Measurements from ENCODE around the gene RFX6.

Gene RFX6

DNA sequence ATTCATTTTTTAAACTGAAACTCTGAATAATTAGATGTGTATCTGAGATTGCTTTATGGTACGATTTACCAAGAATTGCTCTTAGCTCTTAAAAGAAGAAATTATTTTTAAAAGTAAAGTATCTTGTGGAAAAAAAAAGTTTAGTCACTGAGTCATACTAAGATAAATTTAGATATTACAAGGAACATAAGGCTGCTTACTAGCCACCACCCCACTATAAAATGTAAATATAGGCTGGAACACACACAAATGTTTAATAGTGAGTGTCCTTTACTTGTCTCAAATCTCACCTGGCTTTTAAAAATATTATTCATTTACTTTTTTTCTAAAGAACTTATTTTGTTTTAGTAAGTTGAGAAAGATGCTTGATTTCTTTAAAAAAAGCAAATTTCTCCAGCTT, 17.6 kb downstream of the RFX6 start:
- FAIRE-seq, result no peak

DNA sequence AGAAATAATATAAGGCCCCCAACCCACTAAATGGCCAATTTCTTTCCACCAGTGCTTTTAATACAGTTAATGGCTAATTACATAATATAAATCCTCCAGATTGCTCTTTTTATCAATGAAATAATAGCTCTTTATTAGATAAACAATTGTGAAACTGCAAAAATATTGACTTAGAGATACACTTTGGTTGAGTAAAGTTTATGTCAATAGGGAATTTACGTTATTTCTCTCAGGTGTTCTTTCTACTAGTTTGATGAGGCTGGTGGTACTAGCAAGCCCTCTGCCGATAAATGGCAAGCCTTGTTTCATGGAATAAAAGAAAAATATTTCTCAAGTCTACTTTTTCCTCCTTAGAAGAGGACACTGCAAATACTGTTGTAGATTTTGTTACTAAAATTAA, 18.9 kb downstream of the RFX6 start:
- FAIRE-seq, result no peak

DNA sequence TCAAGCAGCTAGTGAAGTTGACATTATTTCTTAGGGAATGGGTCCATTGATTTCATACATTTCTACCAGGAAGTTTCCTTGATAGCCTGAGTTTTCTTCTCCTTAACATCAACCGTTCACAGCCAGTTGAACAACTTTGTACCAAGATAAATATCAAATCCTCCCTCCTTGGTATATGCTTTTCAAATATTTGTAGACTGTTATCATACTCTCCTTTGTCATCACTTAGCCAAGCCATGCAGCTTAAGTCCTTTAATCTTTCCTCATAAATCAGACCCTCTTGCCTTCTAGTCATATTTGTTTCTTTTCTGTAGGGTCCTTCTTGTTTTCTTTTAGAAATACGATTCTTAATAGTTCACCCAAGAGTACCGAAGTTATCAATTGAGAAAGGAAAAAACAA, 25.6 kb downstream of the RFX6 start:
- FAIRE-seq, result no peak

DNA sequence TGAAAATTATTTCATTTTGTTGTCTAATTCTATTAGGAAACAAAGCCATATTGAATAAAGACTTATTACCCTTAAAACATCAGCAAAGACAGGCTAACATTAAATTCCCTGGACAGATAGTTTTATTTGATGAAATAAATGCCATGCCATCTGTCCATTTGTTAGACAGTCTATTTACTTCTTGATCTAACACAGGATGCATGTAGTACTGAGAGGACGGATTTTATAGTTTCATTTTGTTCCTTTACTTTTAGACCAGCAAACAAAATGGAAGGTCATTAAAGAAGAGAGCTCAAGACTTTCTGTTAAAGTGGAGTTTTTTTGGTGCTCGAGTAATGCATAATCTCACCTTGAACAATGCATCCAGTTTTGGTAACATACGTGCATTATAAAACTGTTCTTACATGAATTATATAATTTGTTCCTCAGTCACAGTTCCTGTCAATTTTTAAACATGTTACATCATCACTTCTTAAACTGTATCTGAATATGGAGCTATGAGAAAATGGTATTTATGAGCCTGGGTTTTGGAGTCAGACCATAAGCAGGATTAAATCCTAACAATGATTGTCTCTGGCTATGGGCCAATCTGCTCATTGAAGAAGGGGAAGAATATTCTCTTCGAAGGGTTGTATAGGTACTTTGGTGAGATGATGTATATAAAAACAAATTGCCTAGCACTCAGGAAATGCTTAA, 46.0 kb downstream of the RFX6 start:
- no peak for FAIRE-seq

DNA sequence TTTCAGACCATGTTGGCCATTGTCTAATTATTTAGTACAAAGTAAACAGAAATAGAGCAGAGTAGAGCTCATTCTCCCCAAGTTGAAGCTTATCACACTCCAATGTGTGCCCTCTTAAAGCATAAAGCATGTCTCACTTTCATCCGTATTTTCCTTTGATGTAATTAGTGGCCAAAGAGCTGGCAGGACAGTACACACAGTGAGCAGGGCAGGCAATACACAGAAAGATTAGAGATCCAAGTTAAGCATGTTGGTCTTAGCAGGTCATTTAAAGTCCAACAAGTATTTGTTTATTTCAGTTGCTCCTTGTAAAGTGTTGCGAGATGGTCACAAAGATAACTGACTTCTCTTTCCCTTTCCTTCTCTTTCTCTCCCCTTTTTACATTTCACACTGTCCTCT, 47.2 kb downstream of the RFX6 start:
- FAIRE-seq, result no peak

DNA sequence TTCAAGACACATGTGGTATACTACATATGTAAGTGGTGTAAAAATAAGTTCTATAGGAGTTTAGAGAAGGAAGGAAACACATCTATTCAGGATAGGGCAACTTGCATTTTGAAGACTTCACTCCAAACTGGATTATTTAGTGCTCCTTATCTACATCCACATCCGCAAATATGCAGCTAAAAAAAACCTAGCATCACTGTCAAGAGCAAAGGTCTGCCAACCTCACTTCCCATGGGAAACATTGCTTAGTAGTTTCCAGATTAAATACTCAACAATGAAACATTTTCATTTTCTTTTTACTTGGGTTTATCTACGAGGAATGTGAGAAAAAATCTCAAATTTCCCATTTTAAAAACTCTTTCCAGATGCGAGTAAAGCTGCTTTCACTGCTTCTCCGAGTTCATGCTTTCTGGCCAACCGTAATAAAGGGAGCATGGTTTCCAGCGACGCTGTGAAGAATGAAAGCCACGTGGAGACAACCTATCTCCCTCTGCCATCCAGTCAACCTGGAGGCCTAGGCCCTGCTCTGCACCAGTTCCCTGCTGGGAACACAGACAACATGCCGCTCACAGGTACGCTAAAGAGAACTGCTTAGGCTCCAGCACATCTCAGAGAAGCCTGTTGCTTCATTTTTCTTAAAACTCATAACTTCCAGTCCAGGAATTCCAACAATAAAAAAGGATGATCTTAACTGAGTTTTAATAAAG, 48.2 kb downstream of the RFX6 start:
- no peak for FAIRE-seq

DNA sequence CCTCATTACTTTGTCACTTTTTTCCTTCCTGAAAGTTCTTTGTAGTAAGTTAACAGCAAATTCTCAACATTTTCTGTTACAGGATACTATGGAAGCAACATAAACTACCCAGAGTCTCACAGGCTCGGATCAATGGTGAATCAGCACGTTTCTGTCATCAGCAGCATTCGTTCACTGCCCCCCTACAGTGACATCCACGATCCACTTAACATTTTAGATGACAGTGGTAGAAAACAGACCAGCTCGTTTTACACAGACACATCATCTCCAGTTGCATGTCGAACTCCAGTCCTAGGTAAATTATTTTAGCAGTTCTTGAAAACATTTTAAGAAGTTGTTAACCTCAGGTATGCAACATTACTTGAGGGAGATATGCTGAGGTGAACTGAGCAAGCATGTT, 51.6 kb downstream of the RFX6 start:
- no peak for FAIRE-seq

DNA sequence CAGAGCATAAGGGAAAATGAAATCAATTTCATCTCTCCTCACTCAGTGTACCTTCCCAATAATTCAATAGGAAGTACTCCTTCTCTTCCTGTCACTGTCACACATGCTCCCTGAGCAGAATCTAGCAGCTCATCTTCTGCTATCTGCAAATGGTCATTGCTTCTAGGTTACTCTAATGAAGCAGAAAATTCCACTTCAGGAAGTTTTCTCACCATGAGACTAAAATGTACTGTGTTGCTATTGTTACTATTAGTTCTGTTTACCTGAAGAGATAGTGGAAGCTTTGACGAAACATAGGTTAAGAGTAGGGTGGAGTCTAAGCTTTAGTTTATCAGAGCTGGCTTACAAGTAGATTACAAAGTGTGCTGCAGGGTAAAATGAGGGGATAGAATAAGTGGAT, 52.8 kb downstream of the RFX6 start:
- no peak for FAIRE-seq

DNA sequence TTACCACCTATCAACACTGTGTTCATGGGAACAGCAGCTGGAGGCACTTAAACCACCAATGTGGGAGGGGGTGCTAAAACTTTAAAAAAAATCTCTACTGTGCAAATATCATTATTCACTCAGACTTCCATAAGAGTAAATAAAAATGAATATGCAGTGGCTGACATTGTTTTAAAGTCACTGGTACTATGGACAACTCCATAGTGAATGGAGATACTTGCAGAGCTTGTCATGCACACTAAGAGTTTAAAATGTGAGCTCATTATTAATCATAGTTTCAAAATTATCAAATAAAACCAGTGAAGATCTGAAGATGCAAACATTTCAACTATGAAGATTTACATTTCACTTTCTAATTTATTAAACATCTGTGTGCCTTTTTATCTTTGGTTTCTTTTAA, 54.4 kb downstream of the RFX6 start:
- FAIRE-seq, result no peak

DNA sequence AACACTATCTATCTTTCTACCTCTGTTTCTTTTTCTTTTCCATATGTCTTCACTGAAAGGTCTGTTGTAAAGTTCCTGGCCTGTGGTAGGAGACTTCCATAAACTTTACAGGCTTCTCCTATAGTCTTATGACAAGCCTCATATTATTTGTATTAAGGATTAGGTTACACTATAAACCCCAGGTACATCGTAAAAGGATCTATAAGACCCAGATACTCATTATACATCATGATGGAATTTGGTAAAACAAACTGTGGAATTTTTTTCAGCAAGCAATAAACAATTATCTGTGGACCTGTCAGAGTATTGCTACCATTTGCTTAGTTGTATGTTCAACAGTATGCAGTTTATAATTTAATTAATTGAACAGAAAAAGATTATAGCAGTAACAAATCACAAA, 55.5 kb downstream of the RFX6 start:
- FAIRE-seq, result no peak

DNA sequence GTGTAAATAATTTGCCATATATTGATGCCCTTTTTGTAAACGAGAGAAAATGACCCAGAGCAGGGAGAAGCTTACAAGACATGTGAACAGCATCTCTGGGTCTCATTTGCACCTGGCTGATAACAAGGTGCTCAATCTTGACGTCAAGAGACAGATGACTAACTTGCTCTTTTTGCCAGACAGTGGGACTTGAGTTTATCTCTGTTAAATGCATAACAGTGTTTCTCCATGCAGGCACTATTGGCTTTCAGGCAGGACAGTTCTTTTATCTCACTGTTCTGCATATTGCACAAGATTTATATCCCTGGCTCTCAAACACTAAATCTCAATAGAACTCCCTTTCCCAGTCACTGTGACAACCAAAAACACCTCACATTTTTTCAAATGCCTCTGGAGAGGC, 56.4 kb downstream of the RFX6 start:
- no peak for FAIRE-seq

DNA sequence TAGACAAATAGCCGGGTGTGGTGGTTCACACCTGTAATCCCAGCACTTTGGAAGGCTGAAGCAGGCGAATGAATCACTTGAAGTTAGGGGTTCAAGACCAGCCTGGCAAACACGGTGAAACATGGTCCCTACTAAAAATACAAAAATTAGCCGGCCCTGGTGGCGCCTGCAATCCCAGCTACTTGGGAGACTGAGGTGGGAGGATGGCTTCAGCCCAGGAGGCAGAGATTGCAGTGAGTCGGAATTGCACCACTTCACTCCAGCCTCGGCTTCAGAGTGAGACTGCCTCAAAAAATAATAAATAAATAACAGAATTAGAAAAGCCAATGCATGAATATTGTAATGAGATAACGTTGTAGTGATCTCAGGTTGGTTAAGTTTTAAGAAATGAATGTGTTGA, 61.3 kb downstream of the RFX6 start:
- no peak for FAIRE-seq

DNA sequence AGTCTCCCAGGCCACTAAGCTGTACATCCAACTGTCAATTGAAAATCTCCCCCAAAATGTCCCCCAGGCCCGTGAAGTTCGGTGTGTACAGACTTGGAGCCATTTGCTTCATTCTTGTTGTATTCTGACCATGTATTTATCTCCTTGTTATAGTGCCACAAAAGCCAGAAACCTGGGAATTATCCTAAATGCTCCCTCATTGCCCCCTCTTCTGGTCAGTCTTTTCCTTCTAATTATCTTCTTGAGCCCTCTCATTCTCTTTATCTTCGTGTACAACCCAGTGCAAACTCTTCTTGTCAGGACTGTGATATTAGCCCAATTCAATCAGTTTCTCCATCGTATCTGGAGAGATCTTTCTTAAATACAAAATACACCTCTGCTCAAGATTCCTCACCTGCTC, 64.7 kb downstream of the RFX6 start:
- no peak for FAIRE-seq

DNA sequence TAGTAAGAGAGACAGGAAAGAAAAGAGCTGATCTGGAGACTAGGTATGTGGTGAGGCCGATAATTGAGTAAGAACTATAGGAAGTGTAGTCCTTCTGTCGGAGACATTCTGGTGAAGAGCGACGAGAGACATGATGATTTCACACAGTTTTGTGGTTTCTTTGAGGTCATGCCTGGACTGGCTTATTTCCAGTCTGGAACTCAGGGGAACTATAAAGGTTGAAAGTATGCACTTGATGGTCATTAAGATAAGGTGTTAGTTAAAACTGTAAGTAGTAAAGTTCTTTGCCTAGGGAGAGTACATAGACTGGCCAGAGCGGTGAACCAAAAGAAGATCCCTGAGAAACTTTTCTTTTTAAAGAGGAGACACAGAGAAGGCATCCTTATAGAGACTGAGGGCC, 68.8 kb downstream of the RFX6 start:
- no peak for FAIRE-seq

DNA sequence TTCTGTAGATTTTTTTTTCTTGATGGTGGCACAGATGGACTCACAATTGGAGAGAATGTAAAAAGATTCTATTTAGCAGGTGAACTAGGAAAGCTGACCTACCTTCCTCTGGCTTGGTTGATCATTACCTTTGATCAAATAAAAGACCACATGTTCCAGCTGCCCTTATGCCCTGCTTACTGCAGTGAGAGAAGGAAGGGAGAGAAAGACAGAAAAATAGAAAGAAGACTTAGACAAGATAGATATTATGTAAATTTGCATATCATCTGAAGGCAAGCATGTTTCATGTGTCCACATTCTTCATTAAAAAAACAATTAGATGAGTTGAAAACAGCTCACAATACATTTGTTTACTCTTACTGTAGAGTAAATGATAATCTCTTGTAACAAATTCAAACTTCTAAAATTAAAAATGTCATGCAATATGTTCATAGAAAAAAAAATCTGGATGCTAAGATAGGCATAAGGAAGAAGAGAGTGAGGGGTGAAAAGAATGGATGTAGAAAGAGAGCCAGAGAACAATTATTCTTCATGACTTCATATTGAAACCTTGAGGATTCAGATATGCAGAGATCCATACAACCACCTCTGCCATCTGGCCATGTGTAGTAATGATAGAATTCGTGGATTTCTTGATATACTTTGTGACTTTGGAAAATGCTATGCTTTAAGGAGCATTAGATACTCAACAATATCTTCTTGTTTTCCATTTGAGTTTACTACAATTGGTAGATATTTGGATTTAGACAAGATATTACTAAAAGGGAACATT, 71.7 kb downstream of the RFX6 start:
- FAIRE-seq, result no peak

DNA sequence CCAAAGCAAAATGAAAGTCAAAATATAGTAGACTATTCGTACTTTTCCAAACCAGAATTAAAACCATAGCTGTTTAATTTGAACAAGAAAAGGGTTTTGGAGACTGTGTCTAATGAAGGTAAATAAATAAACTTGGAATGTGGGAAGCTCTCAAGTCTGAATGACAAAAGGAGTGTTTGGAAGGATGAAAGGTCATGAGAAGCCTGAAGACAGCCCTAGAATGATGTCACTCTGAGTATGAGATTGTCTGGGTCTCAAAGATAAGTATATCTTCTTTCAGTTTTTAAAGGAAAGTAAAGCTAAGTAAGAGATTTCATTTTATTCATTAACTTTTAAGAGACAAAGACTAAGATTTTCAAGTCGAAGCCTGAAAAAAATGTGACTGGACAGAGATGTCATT, 72.9 kb downstream of the RFX6 start:
- FAIRE-seq, result no peak

DNA sequence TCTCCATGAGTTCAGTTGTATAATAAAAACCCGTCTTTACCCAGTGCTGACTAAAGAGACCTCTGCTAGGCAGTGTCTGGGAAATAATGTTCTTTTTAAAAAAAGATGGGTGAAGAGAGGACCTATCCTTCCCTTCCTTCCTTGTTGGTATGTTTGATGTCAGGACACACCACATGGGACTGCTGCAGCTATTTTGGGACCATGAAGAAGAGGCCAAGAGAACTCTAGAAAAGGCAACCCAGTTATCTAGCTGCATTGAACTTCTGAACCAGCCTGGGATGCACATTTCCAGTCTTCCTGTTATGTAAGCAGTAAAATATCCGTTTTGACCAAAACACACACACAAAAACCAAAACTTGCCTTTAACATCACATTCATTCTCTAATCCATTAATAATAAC, 77.3 kb downstream of the RFX6 start:
- no peak for FAIRE-seq

DNA sequence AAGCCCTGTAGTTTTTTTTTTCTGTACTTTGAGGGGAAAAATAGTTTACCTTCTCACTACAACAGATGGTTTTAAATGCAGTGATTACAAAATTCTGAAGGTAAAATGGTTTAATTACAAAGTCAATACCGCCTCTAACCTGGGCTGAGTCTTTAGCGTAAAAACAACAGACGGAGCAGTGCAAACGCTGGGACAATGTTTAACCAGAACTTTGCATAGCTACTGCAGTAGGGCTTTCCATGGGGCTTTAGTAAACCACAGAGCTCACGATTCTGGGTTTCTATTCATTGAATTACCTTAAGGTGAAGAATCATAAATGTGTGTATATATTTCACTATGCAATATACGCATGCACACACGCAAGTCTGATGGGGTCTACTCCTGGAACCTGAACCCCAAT, 77.9 kb downstream of the RFX6 start:
- no peak for FAIRE-seq

DNA sequence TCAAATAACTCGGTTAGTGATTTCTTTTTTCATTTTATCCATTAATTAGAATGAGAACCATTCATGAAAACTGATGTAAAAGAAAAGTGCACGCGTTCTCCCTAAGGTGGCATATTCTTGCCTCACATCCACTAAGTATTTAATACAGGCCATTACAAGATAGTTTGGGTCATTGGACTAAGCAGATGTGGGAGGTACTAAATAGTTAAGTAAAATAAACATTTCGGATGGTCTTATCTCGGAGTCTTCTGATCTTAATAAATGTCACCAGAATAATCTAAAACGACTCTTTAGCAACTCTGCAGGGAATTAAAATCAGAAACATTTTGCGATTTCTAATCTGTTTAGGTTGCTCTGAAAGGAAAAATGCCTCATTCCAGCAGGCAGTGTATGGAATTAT, 78.7 kb downstream of the RFX6 start:
- no peak for FAIRE-seq

DNA sequence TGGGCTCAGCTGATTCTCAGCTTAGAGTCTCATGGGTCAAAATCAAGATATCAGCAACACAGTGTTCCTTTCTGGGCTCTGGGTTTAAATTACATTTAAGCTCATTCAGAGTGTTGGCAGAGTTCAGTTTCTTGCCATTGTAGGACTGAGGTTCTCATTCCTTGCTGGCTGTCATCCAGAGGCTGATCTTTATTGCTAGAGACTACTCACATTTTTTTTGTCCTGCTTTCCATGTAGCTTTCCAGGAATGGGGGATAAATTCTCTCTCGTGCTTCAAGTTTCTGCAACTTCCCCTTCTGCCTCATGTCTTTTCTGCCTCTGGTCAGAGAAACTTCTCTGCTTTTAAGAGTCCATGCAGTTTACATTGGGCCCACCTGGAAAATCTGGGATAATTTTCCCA, 86.9 kb downstream of the RFX6 start:
- FAIRE-seq, result no peak

DNA sequence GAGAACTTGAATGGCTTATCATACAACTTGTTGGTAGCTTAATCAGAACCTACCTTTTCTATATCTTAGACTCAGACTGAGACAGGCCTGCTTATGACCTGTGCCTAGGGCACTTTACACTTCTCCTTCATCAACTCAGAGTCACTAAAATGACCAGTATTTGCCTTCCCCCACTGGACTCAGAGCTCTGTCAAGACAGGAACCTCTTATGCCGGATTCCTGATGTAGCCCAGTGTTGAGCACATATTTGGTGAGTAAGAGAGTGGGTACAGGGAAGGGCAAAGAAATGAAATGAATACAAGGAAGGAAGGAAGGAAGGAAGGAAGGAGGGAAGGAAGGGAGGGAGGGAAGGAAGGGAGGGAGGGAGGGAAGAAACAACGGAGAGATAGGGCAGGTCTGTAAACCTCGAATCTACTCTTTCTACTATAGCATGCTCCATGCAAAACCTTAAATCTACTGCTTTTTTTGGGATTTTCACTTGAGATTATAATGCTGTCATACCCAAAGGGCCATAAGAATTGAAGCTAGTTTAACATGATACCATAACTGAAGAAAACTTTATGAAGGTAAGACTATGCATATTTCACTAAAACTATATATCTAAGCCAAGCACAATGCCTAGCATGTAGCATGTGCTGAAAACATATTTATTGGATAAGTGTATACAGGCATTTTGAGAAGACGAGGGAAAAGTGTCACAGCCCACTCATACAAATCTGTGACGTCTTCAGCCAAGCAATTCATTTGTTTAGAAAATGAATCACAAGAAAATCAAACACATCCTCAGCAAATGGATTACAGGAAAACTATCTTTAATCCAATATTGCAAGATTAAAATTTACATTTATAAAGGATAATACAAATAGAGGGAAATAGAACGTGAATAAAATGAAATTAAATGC, 89.9 kb downstream of the RFX6 start:
- FAIRE-seq, result no peak

DNA sequence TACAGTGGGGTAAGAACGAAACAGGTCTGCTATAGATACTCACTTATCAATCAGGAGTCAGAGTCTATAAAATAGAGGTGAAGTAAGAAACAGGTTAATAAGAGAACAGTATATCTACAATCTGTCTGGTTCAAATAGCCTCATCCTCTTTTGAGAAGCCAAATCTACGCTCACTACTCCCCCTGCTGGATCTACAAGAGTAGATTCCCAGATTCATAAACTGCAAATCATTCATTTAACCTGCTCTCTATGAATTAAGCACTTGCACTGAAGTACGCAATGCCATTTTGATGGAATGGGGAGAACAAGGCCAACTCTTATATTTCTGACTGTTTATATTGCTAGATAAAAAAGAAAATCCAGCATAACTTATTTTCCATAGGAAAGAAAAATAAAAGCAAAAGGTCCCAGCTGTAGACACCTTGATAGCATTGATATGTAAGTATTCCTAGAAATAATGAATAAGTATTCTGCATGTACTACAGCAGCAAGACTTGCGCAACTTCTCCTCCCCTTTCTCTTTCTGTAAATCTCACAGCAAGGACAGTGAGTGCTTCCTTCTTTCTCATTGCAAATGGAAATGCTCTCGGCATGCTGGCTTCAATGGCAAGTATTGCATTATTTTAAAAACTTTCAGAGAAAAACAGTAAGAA, 92.3 kb downstream of the RFX6 start:
- no peak for FAIRE-seq

DNA sequence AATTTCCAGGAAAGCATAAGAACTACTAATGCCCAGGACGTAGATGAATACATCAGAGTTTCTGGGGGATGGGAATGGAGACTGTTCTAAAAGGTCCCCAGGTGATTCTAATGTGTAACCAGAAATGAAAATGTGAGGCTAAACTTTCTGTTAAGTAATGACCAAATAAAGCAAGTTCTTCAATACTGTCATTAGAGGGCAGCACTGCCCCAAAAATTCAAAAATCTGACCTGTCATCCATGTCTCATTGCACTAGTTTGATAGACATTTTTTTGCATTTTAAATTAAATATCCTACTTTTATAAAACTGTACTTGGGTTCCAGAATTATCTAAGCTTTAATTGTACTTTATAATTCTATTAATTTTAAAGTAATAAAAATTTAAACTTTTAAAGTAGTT, 94.9 kb downstream of the RFX6 start:
- no peak for FAIRE-seq
